Cardiac fibroblast (primary cell): Measurements from ENCODE around the gene THOC5.
A peak's percentile ranks its signal among the peaks of the same experiment; 100 is the strongest.
"Not testable (repeated sequence)": the region's sequence is repeated elsewhere in the genome, so short reads cannot be mapped to it uniquely, and the experiment has no call there.

Experiments used
- DNase-seq, 2 donors: peaks; one replicate each; pipeline versions ENCODE4 v3.0.0 to v3.0.0-alpha.2; 2010; ENCODE audit warnings: low read depth in 2 of 2
- H3K4me3 ChIP-seq, 2 donors: replicated peaks in 1 of 2; 1 replicate in 1 of 2; 2 replicates in 1 of 2; pipeline ENCODE4 v1.5.1; 2011; ENCODE audit warnings: low read depth in 2 of 2, low read length in 2 of 2, mild to moderate bottlenecking in 2 of 2, moderate library complexity in 1 of 2
- CTCF ChIP-seq: IDR thresholded peaks from one replicate; pipeline ENCODE4 v1.5.1; 2011; ENCODE audit warnings: low read depth, mild to moderate bottlenecking, low read length, inconsistent platforms

Gene THOC5

GRCh38 chr22:29555065-29555644 lies 1.6 kb upstream of the THOC5 start:
- no peak for TF ChIP-seq CTCF

GRCh38 chr22:29552357-29552756 lies 1.2 kb downstream of the THOC5 start:
- peak overlapping the region; percentile 11 to 30 for H3K4me3 ChIP-seq

More at GRCh38 chr22:29555065-29555644, 1.6 kb upstream of the THOC5 start:
- DNase-seq, result peak in 1 of 2 donors; percentile 32
- H3K4me3 ChIP-seq, result no peak overlapping the region

GRCh38 chr22:29550005-29550404 lies 3.6 kb downstream of the THOC5 start:
- H3K4me3 ChIP-seq, result no peak overlapping the region
- DNase-seq, result no peak
- TF ChIP-seq CTCF, result no peak

More at GRCh38 chr22:29552357-29552756, 1.2 kb downstream of the THOC5 start:
- DNase-seq, result not testable (repeated sequence)

- DNase-seq, H3K4me3 ChIP-seq: not testable (repeated sequence)
These were observed 8.5 kb downstream of the THOC5 start for GRCh38 chr22:29545045-29545444.

GRCh38 chr22:29541845-29542244 lies 11.7 kb downstream of the THOC5 start:
- DNase-seq, result no peak
- TF ChIP-seq CTCF, result no peak
- no peak overlapping the region for H3K4me3 ChIP-seq

- TF ChIP-seq CTCF, result no peak
- no peak for DNase-seq
- H3K4me3 ChIP-seq, result no peak overlapping the region
These were observed 14.5 kb downstream of the THOC5 start for GRCh38 chr22:29539105-29539504.

- no peak for DNase-seq
- no peak for TF ChIP-seq CTCF
- no peak overlapping the region for H3K4me3 ChIP-seq
These were observed 17.1 kb downstream of the THOC5 start for GRCh38 chr22:29536411-29536810.

GRCh38 chr22:29531419-29531818 lies 22.1 kb downstream of the THOC5 start:
- DNase-seq, result peak in 1 of 2 donors; percentile 11
- no peak for TF ChIP-seq CTCF
- H3K4me3 ChIP-seq, result no peak overlapping the region
